Measurements from ENCODE around the gene ANKRD13B. TPM values are rescaled to one million over a fixed set of nuclear protein-coding genes. Genes with fewer than 3 reads are reported as not detected.
"Not testable (repeated sequence)": the region's sequence is repeated elsewhere in the genome, so short reads cannot be mapped to it uniquely, and the experiment has no call there.

Gene ANKRD13B
- total and polyA plus RNA-seq, 3 donors from 2014 or later: 32.8 to 59.8 (median 48.8) TPM

DNA sequence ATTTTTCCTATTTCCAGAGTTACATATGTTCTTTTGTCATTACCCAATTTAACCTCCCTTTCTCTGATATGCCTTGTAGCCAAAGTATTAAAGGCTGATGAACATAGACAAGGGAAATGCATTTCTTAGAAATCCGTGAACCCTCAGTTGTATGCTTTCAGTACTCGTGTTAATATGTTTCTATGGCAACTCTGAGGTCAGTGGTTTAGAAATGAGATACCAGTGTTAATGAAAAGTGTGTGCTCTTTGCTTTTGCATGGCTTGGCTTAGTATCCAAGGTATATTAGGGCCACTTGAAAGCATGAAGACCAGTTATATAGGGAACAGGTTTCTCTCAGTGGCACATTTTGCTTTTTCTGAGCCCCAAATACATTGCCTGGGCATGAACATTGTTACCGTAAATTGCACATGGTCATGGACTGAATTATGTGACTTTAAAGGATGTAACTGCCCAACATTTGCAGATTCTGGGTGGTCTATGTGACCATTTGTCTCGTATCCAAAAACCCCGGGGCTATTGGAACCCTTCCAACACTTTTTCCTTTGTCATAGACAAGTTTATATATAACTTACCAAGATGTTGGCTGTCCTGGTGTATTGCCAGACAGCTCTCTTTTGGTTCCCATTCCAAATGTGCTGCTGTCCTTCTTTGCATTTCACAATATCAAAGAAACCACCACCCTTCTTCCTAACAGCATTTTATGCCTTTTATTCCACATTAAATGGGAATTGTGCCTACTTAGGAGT, 43.6 kb upstream of the ANKRD13B start:
- 46 to 52% methylated on average over 5 of the region's 5 CpGs for WGBS, 2 donors
- Histone ChIP-seq H3K9me3 (no peaks in the 10 kb centered on the region), H3K4me3 (no peak overlapping the region), H3K36me3 (ENCODE audit: low read depth, missing control alignments) (no peaks in the 10 kb centered on the region), H3K4me1 (no peaks in the 10 kb centered on the region), H3K27ac (no peak overlapping the region), H3K27me3 (no peaks in the 10 kb centered on the region)
- TF ChIP-seq, protein P1, sequence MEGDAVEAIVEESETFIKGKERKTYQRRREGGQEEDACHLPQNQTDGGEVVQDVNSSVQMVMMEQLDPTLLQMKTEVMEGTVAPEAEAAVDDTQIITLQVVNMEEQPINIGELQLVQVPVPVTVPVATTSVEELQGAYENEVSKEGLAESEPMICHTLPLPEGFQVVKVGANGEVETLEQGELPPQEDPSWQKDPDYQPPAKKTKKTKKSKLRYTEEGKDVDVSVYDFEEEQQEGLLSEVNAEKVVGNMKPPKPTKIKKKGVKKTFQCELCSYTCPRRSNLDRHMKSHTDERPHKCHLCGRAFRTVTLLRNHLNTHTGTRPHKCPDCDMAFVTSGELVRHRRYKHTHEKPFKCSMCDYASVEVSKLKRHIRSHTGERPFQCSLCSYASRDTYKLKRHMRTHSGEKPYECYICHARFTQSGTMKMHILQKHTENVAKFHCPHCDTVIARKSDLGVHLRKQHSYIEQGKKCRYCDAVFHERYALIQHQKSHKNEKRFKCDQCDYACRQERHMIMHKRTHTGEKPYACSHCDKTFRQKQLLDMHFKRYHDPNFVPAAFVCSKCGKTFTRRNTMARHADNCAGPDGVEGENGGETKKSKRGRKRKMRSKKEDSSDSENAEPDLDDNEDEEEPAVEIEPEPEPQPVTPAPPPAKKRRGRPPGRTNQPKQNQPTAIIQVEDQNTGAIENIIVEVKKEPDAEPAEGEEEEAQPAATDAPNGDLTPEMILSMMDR (IDR thresholded peaks at IDR 0.05): no peak
- TF ChIP-seq POLR2A (IDR thresholded peaks at IDR 0.05): no peak
- intact Hi-C loops (cut with DNase I; ENCODE audit: low total_unique reads): no loop called here
- DNase-seq: no peak

DNA sequence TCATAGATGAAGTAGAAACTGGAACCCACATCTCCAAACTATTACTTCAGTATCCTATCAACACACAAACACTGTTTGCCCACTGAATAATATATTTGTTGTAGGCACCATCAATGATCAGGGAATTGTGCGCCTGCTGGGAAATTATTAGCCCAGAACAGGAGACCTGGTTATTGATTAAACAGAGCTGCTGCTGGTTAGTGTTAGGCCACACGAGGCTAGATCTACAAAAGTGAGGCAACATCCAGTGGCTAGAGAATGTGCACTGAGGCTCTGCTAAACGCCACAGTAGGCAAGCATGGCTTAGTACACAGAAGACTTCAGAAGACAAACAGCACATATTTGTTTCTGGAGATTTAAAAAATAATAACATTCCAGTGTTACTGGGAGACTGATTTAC, 37.1 kb upstream of the ANKRD13B start:
- 64 to 86% methylated on average over 3 of the region's 3 CpGs for WGBS, 2 donors
- Histone ChIP-seq H3K36me3 (ENCODE audit: low read depth, missing control alignments) (no peaks in the 10 kb centered on the region), H3K27me3 (no peaks in the 10 kb centered on the region), H3K4me1 (no peaks in the 10 kb centered on the region), H3K27ac (no peak overlapping the region), H3K9me3 (no peaks in the 10 kb centered on the region), H3K4me3 (no peak overlapping the region)
- DNase-seq: no peak
- intact Hi-C loops (cut with DNase I; ENCODE audit: low total_unique reads): no loop called here
- TF ChIP-seq, protein P1 (IDR thresholded peaks at IDR 0.05): no peak
- TF ChIP-seq POLR2A (IDR thresholded peaks at IDR 0.05): no peak

DNA sequence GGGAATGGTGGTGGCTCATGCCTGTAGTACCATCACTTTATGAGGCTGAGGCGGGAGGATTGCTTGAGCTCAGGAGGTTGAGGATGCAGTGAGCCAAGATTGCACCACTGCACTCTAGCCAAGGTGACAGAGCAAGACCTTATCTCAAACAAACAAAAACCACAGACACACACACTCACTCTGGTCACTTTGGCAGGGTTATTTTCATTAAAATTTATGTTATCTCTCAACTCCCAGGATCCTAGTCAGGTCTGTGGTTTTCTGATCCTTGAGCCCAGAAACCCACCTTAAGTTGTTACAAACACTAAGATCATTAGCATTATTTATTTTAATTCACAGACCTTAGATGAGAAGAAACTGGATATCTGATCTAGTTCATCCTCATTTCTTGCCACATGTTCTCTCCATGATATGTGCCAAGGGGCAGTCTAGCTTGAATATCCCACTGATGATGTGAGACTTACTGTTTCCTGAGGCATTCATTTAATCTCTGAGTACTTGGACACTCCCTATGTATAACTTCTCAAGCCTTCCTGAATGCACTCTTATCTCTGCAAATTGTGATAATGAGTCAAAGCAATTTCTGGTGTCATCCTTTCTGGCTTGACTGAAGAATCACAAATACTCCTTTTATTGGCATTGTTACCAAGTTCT, 35.7 kb upstream of the ANKRD13B start:
- H3K36me3 ChIP-seq (ENCODE audit: low read depth, missing control alignments): no peaks in the 10 kb centered on the region
- no peak overlapping the region for H3K27ac ChIP-seq
- TF ChIP-seq, protein P1 (IDR thresholded peaks at IDR 0.05): no peak
- no peak for TF ChIP-seq POLR2A (IDR thresholded peaks at IDR 0.05)
- intact Hi-C loops (cut with DNase I; ENCODE audit: low total_unique reads): no loop called here
- peaks cover 6% of the 10 kb centered on the region for H3K4me1 ChIP-seq
- no peaks in the 10 kb centered on the region for H3K9me3 ChIP-seq
- no peak overlapping the region for H3K4me3 ChIP-seq
- WGBS, 2 donors: 87 to 89% methylated on average over 1 of the region's 1 CpG
- H3K27me3 ChIP-seq: no peaks in the 10 kb centered on the region
- DNase-seq: no peak

DNA sequence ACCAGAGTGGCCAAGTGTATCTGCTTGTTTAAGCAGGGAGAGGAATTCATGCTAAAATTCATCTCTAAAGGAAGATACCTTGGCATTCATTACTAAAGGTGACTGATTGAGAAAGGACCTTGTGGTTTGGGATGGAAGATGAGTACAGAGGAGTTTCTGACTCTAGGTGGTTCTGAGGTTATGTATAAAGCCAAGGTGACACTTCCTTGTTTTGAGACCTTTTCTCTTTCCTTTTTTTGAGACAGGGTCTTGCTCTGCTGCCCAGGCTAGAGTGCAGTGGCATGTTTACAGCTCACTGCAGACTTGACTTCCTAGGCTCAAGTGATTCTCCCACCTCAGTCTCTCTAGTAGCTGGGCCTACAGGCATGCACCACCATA, 35.2 kb upstream of the ANKRD13B start:
- DNase-seq: no peak
- no peaks in the 10 kb centered on the region for H3K9me3 ChIP-seq
- H3K4me1 ChIP-seq: peaks cover 6% of the 10 kb centered on the region
- no peaks in the 10 kb centered on the region for H3K36me3 ChIP-seq (ENCODE audit: low read depth, missing control alignments)
- intact Hi-C loops (cut with DNase I; ENCODE audit: low total_unique reads): no loop called here
- no peak overlapping the region for H3K4me3 ChIP-seq
- no peaks in the 10 kb centered on the region for H3K27me3 ChIP-seq
- no peak overlapping the region for H3K27ac ChIP-seq
- TF ChIP-seq, protein P1 (IDR thresholded peaks at IDR 0.05): no peak
- no peak for TF ChIP-seq POLR2A (IDR thresholded peaks at IDR 0.05)

DNA sequence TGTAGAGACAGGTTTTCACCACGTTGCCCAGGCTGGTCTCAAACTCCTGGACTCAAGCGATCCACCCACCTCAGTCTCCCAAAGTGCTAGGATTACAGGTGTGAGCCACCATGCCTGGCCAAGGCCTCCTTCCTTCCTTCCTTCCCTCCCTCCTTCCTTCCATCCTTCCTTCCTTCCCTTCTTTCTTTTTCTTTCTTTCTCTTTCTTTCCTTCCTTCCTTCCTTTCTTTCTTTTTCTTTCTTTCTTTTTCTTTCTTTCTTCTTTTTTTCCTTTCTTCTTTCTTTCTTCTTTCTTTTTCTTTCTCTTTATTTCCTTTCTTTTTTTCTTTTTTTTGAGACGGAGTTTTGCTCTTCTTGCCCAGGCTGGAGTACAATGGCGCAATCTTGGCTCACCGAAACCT, 34.8 kb upstream of the ANKRD13B start:
- H3K4me1 ChIP-seq; H3K27ac ChIP-seq; H3K36me3 ChIP-seq (ENCODE audit: low read depth, missing control alignments); H3K4me3 ChIP-seq; H3K9me3 ChIP-seq; DNase-seq; H3K27me3 ChIP-seq; intact Hi-C loops (cut with DNase I; ENCODE audit: low total_unique reads): not testable (repeated sequence)
- WGBS, 2 donors: 95 to 99% methylated on average over 5 of the region's 5 CpGs
